CD4-positive, CD25-positive, alpha-beta regulatory T cell (primary cell): ENCODE measurements around the gene DHRS7. TPM values are rescaled to one million over a fixed set of nuclear protein-coding genes. Genes with fewer than 3 reads are reported as not detected.

ENCODE experiments used
- ATAC-seq, 2 donors: fragments of 150-1000 bp; cut with Tn5 transposase; one replicate each; pipeline ENCODE4 v1.10.0; 2021; ENCODE audit warnings: low read depth in 2 of 2, moderate number of reproducible peaks in 2 of 2, moderate library complexity in 1 of 2
- DNase-seq, 3 donors: peaks; one replicate each; pipeline versions ENCODE4 v3.0.0 to v3.0.0-alpha.2; 2012 to 2022; ENCODE audit warnings: mixed read lengths in 1 of 3
- H3K27ac ChIP-seq: one replicate; pipeline ENCODE4 v1.7.0; 2013; ENCODE audit warnings: mild to moderate bottlenecking, low read length; ENCODE audit not compliant: insufficient read depth, poor library complexity, severe bottlenecking
- H3K27me3 ChIP-seq: one replicate; pipeline ENCODE4 v1.7.0; 2013; ENCODE audit warnings: low read length; ENCODE audit not compliant: control insufficient read depth, insufficient read depth
- H3K36me3 ChIP-seq: one replicate; pipeline ENCODE4 v1.7.0; 2013; ENCODE audit warnings: mild to moderate bottlenecking, low read length, moderate library complexity; ENCODE audit not compliant: control insufficient read depth, insufficient read depth
- H3K4me1 ChIP-seq: 2 replicates; pipeline ENCODE4 v1.7.0; 2013; ENCODE audit warnings: mild to moderate bottlenecking, low read length; ENCODE audit not compliant: insufficient read depth, control insufficient read depth, poor library complexity, severe bottlenecking
- H3K4me3 ChIP-seq: one replicate; pipeline ENCODE4 v1.7.0; 2013; ENCODE audit warnings: low read depth, mild to moderate bottlenecking, low read length, moderate library complexity
- H3K9me3 ChIP-seq, 2 experiments: 1 replicate in 1 of 2; 2 replicates in 1 of 2; pipeline ENCODE4 v1.7.0; 2013; ENCODE audit warnings: low read length in 2 of 2, mild to moderate bottlenecking in 1 of 2, moderate library complexity in 1 of 2; ENCODE audit not compliant: control insufficient read depth in 2 of 2
- H3K27ac Mint-ChIP-seq, 3 donors: one replicate each; pipeline ENCODE4 v1.8.0; 2020 to 2022; ENCODE audit warnings: mild to moderate bottlenecking in 3 of 3, mixed read lengths in 3 of 3, moderate library complexity in 2 of 3
- H3K27me3 Mint-ChIP-seq: one replicate; pipeline ENCODE4 v1.8.0; 2022; ENCODE audit warnings: mild to moderate bottlenecking, mixed read lengths
- H3K36me3 Mint-ChIP-seq: one replicate; pipeline ENCODE4 v1.8.0; 2020; ENCODE audit warnings: mixed read lengths
- H3K4me1 Mint-ChIP-seq, 4 donors: one replicate each; pipeline ENCODE4 v1.8.0; 2020 to 2022; ENCODE audit warnings: mixed read lengths in 4 of 4, mild to moderate bottlenecking in 1 of 4
- H3K4me3 Mint-ChIP-seq, 4 donors: one replicate each; pipeline ENCODE4 v1.8.0; 2020 to 2022; ENCODE audit warnings: mild to moderate bottlenecking in 4 of 4, mixed read lengths in 4 of 4, moderate library complexity in 3 of 4
- H3K9me3 Mint-ChIP-seq, 7 donors: one replicate each; pipeline ENCODE4 v1.8.0; 2020 to 2022; ENCODE audit warnings: mixed read lengths in 7 of 7, mild to moderate bottlenecking in 3 of 7, moderate library complexity in 2 of 7
- polyA plus RNA-seq, 4 donors: library from polyadenylated mRNA; unstranded; fragments of 300-500 nt; fragmentation: Illumina TruSeq; gene quantifications; one replicate each; pipeline ENCODE4 v1.2.3, GENCODE V29; 2021
- total RNA-seq: library from RNA; stranded (reverse); gene quantifications from one replicate; pipeline ENCODE4 v1.2.3, GENCODE V29; 2022

The DHRS7 gene
- total and polyA plus RNA-seq, 5 donors from 2014 or later, result 34.6 to 210 (median 177) TPM

DNA sequence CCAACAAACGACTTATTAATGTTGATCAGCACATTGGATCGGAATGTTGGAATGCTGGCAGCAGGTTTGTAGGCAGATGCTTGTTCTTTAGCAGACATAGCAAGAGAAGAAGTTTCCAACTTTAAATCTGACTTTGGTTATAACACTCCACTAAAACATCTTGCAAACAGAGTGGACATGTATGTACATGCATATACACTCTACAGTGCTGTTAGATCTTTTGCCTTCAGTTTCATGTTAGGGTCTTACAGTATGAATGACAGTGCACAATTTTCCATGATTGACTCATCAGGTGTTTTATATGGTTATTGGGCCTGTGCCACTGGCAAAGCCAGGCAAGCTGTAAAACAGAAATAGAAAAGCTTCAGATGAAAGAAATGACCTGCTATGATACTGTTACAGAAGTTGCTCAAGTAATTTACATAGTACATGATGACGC is 14.3 kb upstream of the DHRS7 start:
- DNase-seq (no peak), ATAC-seq (no peak)
- Histone ChIP-seq H3K4me3 (no peak overlapping the region), H3K27ac (no peak overlapping the region), H3K36me3 (no peaks in the 10 kb centered on the region), H3K27me3 (no peaks in the 10 kb centered on the region), H3K4me1 (peaks cover 5% of the 10 kb centered on the region), H3K9me3 (peaks cover 2 to 4% of the 10 kb centered on the region in 2 experiments)
- H3K9me3 Mint-ChIP-seq, result peaks cover 0 to 14% (median 0%) of the 10 kb centered on the region in 7 donors
- no peak overlapping the region for H3K27ac Mint-ChIP-seq
- no peak overlapping the region for H3K4me3 Mint-ChIP-seq
- no peaks in the 10 kb centered on the region for H3K36me3 Mint-ChIP-seq
- H3K4me1 Mint-ChIP-seq, result peaks cover 0 to 14% (median 8%) of the 10 kb centered on the region in 4 donors
- peaks cover 4% of the 10 kb centered on the region for H3K27me3 Mint-ChIP-seq

DNA sequence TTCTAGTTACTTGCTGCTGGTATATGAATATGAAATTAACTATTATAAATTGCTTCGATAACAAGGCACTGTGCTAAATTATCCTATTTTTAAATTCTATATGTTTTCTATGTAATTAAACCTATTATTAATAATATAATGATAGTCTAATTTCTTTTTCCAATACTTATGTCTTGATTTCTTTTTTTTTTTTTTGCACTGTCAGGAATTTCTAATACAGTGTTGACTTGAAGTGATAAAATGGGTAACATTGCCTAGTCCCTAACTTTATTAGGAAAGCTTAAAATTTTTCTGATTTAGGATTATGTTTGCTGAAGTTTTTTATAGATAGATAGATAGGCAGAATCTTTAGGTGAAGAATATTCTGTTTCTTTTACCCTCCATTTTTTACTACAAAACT is 13.6 kb upstream of the DHRS7 start:
- Mint-ChIP-seq H3K4me1 (peaks cover 0 to 8% (median 3%) of the 10 kb centered on the region in 4 donors), H3K27me3 (no peaks in the 10 kb centered on the region), H3K4me3 (no peak overlapping the region), H3K9me3 (peaks cover 0 to 14% (median 0%) of the 10 kb centered on the region in 7 donors), H3K27ac (no peak overlapping the region), H3K36me3 (no peaks in the 10 kb centered on the region)
- Histone ChIP-seq H3K4me3 (no peak overlapping the region), H3K4me1 (peaks cover 2% of the 10 kb centered on the region), H3K27ac (no peak overlapping the region), H3K9me3 (peaks cover 2 to 4% of the 10 kb centered on the region in 2 experiments), H3K27me3 (no peaks in the 10 kb centered on the region), H3K36me3 (no peaks in the 10 kb centered on the region)
- no peak for DNase-seq
- no peak for ATAC-seq

DNA sequence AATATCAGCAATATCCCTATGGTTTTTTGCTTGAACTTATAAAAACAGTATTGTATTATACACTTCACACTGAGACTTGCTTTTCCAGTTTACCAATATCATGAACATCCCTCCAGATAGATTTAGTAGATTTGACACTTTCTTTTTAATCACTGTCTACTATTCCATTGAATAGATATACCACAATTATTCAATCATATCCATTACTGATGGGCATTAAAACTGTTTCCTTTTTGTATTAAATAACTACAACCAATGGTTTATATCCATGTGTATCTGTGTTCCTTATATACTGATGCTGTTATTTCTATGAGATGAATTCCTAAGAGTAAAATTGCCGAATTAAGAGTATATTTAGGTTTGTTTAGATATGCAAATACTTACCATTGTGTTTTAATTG is 13.0 kb upstream of the DHRS7 start:
- Histone ChIP-seq H3K27me3 (no peaks in the 10 kb centered on the region), H3K27ac (no peak overlapping the region), H3K4me3 (no peak overlapping the region), H3K9me3 (peaks cover 2 to 4% of the 10 kb centered on the region in 2 experiments), H3K36me3 (no peaks in the 10 kb centered on the region), H3K4me1 (no peaks in the 10 kb centered on the region)
- DNase-seq (no peak), ATAC-seq (no peak)
- H3K4me1 Mint-ChIP-seq, result peaks cover 0 to 1% (median 0%) of the 10 kb centered on the region in 4 donors
- no peak overlapping the region for H3K27ac Mint-ChIP-seq
- no peak overlapping the region for H3K4me3 Mint-ChIP-seq
- peaks cover 0 to 14% (median 0%) of the 10 kb centered on the region in 7 donors for H3K9me3 Mint-ChIP-seq
- no peaks in the 10 kb centered on the region for H3K27me3 Mint-ChIP-seq
- no peaks in the 10 kb centered on the region for H3K36me3 Mint-ChIP-seq

DNA sequence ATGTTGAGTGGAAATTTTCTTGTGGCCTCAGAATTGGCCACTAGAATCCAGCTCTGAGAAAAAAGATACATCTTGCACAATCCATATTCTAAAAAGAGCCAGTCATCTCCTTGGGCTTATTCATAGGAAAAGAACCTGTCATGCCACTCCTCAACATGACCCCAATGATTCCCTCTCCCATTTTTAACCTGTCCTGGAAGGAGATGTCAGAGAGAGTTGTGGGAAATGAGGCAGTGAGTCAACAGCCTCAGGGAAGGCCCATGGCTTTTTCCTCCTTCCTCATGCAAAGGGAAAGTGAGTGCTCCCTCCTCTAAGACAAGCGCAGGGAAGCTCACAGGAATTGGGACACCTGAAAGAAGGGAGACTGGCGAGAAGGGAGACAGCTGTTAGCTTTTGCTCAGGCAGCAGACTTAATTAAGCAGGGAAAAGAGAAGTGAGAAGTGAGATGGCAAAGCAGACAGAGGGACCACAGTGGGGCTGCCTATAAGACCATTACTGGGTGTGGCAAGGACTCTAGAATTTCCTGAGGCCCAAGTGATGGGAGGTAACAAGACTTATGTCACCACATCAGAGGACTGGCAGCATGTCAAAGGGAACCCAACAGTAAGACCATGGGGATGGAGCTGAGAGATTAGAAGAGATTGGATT is 10.2 kb upstream of the DHRS7 start:
- Histone ChIP-seq H3K36me3 (no peaks in the 10 kb centered on the region), H3K9me3 (peaks cover 2 to 4% of the 10 kb centered on the region in 2 experiments), H3K4me1 (no peaks in the 10 kb centered on the region), H3K27me3 (no peaks in the 10 kb centered on the region), H3K4me3 (no peak overlapping the region), H3K27ac (no peak overlapping the region)
- H3K36me3 Mint-ChIP-seq, result no peaks in the 10 kb centered on the region
- no peak overlapping the region for H3K27ac Mint-ChIP-seq
- DNase-seq, result no peak
- H3K27me3 Mint-ChIP-seq, result peaks cover 11% of the 10 kb centered on the region
- no peak overlapping the region for H3K4me3 Mint-ChIP-seq
- peaks cover 0 to 8% (median 0%) of the 10 kb centered on the region in 7 donors for H3K9me3 Mint-ChIP-seq
- no peaks in the 10 kb centered on the region for H3K4me1 Mint-ChIP-seq
- no peak for ATAC-seq

DNA sequence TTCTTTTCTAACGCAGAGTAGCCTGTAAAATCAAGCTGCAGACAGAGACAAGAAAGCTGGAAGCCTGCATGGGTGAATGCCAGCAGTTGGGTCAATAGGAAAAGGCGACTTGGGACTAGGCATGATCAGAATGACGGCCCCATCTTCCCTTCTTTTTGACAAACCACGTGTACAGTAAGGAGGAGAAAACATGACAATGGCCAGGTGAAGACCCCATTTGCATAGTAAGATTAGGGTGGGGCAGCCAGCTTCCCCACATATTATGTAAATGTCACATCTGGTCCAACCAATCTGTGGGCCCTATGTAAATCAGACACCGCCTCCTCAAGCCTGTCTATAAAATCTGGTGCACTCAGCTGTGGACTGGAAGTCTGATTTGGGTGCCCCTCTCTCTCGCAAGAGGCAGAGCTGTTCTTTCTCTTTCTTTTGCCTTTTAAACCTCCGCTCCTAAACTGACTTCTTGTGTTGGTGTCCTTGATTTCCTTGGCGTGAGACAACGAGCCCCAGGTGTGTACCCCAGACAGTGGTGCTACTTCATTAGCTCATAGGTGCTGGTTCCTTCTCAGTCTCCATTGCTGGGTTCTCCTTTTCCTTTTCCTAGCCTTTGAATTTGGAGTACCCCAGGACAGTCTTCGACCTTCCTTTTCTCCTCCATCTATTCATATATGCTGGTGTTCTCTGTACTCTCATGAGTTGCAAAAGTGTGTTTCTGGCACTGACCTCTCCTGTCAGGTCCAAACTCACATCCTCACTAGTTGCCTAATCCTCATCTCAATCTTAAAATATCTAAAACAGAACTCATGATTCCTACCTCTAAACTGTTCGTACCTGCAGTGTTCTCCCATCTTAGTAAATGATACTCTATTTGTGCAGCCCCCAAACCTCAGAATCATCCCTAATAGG is 9.4 kb upstream of the DHRS7 start:
- H3K36me3 ChIP-seq, result no peaks in the 10 kb centered on the region
- Mint-ChIP-seq H3K36me3 (no peaks in the 10 kb centered on the region), H3K27ac (no peak overlapping the region), H3K9me3 (peaks cover 0 to 3% (median 0%) of the 10 kb centered on the region in 7 donors), H3K4me3 (no peak overlapping the region), H3K4me1 (no peaks in the 10 kb centered on the region), H3K27me3 (peaks cover 11% of the 10 kb centered on the region)
- no peaks in the 10 kb centered on the region for H3K4me1 ChIP-seq
- DNase-seq, result no peak
- no peak overlapping the region for H3K4me3 ChIP-seq
- no peak for ATAC-seq
- no peak overlapping the region for H3K27ac ChIP-seq
- H3K27me3 ChIP-seq, result no peaks in the 10 kb centered on the region
- H3K9me3 ChIP-seq, result peaks cover 0 to 4% of the 10 kb centered on the region in 2 experiments

DNA sequence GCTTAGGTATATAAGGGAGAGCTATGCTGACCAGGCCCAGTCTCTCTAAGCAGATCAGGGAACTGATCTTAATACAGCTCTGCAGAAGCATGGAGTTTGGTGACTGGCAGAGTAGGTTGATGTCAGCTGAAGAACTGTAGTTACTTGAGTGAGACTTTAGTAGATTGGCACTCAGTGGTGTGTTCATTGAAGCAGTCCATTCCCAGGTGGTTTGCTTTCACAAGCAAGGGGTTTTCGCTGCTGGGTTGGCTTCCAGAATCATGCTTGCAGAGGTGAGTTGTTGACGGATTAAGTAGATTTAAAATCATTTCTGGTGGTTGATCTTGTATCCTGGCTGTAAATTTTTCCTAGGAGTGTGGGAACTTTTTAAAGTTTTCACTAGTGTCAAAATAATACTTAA is 6.5 kb upstream of the DHRS7 start:
- no peak for ATAC-seq
- Histone ChIP-seq H3K4me3 (no peak overlapping the region), H3K27ac (no peak overlapping the region), H3K36me3 (no peaks in the 10 kb centered on the region), H3K27me3 (no peaks in the 10 kb centered on the region), H3K4me1 (no peaks in the 10 kb centered on the region), H3K9me3 (no peaks in the 10 kb centered on the region)
- Mint-ChIP-seq H3K4me1 (peaks cover 0 to 4% (median under 1%) of the 10 kb centered on the region in 4 donors), H3K27ac (no peak overlapping the region), H3K36me3 (no peaks in the 10 kb centered on the region), H3K27me3 (peaks cover 11% of the 10 kb centered on the region), H3K9me3 (no peaks in the 10 kb centered on the region), H3K4me3 (no peak overlapping the region)
- no peak for DNase-seq

DNA sequence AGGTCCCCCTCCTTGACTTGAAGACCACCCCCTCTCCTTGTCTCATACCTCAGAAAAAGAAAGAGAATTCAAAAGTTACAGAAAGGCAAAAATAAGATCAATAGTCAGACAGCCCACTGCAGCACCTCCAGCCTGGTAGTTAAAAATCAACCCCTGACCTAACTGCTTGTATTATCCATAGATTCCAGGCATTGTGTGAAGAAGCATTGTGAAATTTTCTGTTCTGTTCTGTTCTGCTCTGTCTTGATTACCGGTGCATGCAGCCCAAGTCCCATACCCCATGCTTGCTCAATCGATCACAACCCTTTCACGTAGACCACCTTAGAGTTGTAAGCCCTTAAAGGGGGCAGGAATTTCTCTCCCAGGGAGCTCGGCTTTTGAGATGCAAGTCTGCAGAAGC is 5.8 kb upstream of the DHRS7 start:
- no peak overlapping the region for H3K27ac Mint-ChIP-seq

More for the DNA sequence above, 5.8 kb upstream of the DHRS7 start:
- Mint-ChIP-seq H3K4me1 (peaks cover 5 to 11% (median 8%) of the 10 kb centered on the region in 4 donors), H3K27me3 (peaks cover 11% of the 10 kb centered on the region), H3K4me3 (no peak overlapping the region), H3K36me3 (no peaks in the 10 kb centered on the region), H3K9me3 (no peaks in the 10 kb centered on the region)
- H3K27me3 ChIP-seq, result no peaks in the 10 kb centered on the region
- H3K4me3 ChIP-seq, result no peak overlapping the region
- ATAC-seq (no peak), DNase-seq (no peak)
- H3K4me1 ChIP-seq, result peaks cover 6% of the 10 kb centered on the region
- H3K36me3 ChIP-seq, result no peaks in the 10 kb centered on the region
- no peaks in the 10 kb centered on the region for H3K9me3 ChIP-seq
- no peak overlapping the region for H3K27ac ChIP-seq
